RPMI8226 (cell line): Measurements from ENCODE around the gene MCU.
A peak's percentile ranks its signal among the peaks of the same experiment; 100 is the strongest.
"Not testable (repeated sequence)": the region's sequence is repeated elsewhere in the genome, so short reads cannot be mapped to it uniquely, and the experiment has no call there.

ENCODE experiments used
- DNase-seq: peaks from one replicate; pipeline ENCODE4 v3.0.0-alpha.2; 2015

MCU gene

GRCh38 chr10:72688208-72688651 is 3.7 kb upstream of the MCU start:
- no peak for DNase-seq

GRCh38 chr10:72689660-72690059 is 2.3 kb upstream of the MCU start:
- no peak for DNase-seq

DNA sequence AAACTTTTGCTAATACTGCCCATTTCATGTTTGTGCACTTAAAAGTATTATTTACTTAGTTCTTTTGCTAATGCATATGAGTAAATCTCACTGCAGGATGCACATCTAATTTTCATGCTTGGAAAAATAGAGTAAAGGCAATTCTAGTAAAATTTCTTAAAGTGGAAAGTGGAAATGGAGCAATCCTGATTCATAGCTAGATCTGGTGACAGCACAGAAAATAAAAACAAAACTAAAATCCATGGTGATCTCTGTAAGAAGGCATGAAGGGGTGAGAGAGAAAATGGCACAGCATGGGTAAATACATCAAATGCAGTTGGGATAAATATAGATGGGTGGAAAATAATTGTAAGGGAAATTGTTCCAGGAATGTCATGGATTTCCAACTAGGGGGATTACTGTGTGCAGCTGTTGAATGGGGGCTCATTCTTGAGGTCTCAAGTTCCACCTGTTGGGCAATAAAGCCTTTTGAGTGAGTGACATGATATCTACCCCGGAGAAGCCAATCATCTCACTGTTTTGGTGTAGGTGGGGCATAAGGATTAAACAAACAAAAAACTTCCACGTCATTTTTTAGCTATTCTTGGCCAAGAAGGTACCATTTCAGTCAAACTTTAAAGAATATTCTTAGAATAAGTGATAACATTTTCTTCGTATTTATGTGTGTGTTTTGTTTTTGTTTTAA is 1.7 kb upstream of the MCU start:
- DNase-seq, result no peak

DNA sequence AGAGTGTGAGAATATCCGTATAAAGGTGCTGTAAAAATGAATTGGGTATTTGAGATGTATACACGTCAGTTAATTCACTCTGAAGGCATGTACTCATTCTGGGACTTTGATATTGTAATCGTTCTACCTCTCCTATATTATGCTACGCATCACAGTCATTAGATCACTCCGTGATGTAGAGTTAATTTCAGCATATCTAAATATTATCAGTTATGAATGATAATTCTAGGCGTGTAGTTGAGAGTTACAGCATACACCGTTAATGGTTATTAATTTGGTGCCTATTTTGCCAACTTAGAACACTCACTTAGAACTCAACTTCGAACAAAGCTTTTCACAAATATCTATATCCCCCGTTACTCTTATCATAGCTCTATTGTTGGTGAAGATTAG is 477 bp upstream of the MCU start:
- no peak for DNase-seq

GRCh38 chr10:72692744-72692993 is 726 bp downstream of the MCU start:
- no peak for DNase-seq

GRCh38 chr10:72692994-72693781 is 1.2 kb downstream of the MCU start:
- peak; percentile 32 for DNase-seq

DNA sequence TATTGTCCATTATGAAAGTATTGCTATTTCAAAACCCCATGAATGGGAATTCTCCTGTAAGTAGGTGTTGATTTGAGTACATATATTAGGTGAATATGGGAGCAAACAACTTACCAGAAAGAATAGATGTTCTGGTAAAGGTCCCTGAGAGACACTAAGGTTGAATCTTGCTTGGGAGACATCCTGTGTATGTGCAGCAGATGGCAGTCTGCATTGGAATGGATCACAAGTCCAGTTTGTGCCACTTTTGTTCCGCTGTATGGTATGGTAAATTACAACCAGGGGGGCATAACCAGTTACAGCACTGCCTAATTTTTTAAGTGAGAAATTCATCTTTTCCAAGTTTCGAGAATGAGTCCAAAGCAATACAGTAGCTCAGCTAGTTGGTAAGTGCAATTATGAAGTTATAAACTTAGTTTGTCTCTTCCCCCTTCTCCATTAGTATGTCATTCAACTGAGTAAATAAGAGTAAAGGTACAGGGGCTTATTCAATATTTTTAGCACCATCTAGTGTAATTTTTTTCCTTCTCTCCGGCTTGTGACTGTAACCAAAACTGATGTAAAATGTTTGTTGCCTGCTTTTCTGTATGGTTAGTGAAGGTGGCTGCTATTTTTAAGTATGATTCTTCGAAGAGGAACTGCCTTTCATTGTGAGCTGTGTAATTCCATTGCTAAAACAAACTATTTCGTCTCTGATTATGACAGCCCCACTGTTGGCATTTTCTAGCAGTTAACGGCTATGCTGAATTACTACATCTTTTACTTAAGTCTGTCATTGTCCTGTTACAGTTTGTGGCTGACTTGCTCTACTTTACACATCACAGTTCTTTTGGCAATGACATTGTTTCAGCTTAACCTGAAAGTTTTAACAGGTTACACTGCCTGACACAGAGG is 2.8 kb downstream of the MCU start:
- peak; percentile 5 for DNase-seq

DNA sequence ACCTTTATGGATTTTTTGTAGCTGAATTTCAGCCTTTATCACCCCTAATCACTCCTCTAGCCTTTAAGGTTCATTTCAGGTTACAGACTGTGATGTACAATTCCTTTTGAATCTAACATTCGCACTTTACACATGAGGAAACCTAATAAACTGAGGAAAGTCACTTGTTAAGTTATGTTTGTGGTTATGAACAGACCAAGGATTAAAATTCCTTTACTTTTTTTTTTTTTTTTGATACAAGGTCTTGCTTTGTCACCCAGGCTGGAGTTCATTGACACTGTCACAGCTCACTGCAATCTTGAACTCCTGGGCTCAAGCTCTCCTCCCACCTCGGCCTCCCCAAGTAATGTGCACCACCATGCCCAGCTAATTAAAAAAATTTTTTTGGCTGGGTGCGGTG is 3.6 kb downstream of the MCU start:
- no peak for DNase-seq

GRCh38 chr10:72697716-72698115 is 5.8 kb downstream of the MCU start:
- no peak for DNase-seq

- DNase-seq, result not testable (repeated sequence)
Measured at GRCh38 chr10:72702465-72702864, 10.5 kb downstream of the MCU start.

- no peak for DNase-seq
Measured at GRCh38 chr10:72702868-72703581, 11.1 kb downstream of the MCU start.

DNA sequence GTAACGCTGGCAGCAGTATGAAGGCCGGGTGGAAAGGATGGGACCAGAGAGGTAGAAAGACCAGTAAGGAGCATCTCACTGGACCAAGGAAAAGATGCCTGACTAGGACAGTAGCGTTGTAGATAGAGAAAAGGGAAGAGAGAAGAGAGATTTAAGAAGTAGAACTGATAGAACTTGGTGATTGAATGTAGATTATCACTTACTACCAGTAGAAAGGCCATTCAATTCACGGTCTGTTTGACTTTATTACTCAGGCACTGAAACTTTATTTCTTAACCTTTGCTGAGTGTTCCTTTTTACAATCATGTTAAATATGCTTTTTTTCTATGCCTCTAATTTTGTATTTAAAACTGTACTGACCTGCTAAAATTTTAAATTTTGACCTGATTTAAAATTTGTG is 12.2 kb downstream of the MCU start:
- DNase-seq, result no peak

- DNase-seq, result no peak
Measured at GRCh38 chr10:72709041-72709440, 17.1 kb downstream of the MCU start.

DNA sequence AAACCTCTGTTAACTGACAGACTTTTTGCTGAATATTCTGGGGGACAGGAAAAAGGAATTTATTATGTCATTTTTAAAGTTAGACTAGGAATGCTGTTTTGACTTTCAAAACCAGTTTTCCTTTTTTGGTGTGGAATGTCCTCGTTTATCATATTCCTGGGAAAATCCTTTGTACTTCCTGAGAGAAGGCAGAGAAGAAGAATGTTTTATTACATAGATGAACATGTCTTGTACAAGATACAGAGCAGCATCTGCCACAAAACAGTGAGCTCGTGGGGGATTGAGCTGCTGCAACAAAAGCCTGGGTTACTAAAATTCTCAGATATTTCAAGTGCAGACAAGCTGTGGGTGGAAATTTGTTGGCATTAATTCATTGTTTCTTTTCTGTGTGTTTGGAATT is 20.2 kb downstream of the MCU start:
- DNase-seq, result no peak

DNA sequence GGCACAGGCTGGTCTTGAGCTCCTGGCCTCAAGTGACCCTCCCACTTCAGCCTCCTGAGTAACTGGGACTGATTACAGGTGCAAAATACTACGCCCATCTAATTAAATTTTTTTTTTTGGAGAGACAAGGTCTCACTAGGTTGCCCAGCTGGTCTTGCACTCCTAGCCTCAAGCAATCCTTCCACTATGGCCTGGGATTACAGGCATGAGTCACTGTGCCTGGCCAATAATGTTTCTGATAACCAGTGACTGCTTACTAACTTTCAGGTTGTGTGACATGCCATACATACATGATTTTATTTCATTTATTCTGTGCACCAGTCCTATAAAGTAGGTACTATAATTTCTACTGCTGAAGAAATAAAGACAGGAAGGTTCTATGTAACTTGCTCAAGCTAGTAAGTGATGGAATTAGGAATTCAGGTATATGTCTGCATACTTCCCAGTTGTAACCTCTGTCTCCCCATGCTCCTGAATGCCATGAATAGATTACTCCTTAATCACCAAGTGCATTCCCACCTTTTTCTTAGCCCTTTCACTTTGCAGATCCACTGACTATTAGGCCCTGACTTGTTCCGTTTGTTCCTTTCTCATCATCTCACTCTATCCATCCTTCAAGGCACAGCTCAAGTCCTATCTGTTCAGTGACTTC is 28.1 kb downstream of the MCU start:
- DNase-seq, result no peak

GRCh38 chr10:72720814-72721660 is 29.1 kb downstream of the MCU start:
- DNase-seq, result no peak

DNA sequence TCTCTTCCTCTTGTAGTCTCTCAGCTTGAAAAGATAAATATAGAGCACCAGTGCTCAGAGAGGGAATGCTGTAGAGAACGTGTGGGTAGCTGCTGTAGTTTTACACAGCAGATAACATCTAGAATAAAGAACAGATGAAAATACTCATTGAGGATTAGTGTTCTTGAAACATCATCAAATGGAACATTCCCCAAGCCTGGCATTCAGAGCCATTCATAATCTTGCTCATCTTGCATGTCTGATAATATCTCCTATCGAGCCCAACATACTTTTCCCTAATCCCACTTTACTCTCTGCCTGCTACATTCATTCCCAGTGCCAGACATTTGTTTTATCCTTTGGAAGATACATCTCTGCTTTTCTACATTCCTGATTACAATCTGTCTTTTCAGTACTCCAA is 35.2 kb downstream of the MCU start:
- no peak for DNase-seq

- DNase-seq, result no peak
Measured at GRCh38 chr10:72728462-72728861, 36.5 kb downstream of the MCU start.

DNA sequence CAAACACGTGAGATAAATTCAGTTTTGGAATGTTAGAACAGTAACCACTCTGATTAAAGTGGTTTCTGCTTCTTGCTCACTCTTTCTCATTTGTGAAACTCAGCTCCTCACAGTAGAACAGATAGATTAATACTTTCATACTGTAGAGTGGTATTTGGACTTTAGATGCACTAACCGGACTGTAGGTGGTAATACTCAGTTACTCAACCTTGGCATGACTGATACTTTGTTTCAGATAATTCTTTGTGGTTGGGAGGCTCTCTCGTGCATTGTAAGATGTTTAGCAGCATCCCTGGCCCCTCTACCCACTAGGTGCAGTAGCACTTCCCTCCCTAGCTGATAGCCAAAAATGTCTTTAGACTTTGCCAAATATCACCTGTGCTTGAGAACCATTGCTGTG is 37.6 kb downstream of the MCU start:
- no peak for DNase-seq

DNA sequence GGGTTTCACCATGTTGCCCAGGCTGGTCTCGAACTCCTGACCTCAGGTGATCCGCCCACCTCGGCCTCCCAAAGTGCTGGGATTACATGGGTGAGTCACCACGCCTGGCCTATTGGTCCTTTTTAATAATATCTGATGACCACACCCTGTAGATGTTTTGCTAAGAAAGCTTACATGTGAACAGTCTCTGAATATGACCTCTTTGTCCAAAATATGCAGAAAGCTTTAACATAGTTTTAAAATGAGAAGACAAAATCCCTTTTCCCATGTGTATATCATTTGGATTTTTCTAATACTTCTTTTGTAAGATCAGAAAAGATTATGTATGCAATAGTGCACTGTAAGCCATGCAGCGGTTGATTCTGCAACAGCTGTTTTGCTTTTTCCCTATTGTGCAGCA is 38.5 kb downstream of the MCU start:
- no peak for DNase-seq

- DNase-seq, result no peak
Measured at GRCh38 chr10:72731916-72732419, 40.0 kb downstream of the MCU start.
